Coronary artery (tissue), 2 donors: ENCODE measurements around the gene TMEM18.

Experiments used
- DNase-seq: peaks from one replicate; pipeline ENCODE4 v3.0.0-alpha.2; 2017; ENCODE audit warnings: low spot score
- H3K27ac ChIP-seq, 2 donors: fragments of 200-600 bp; sonication (generic); one replicate each; pipeline ENCODE4 v1.5.1; 2016 to 2019
- H3K4me3 ChIP-seq: fragments of 200-600 bp; sonication (generic); 2 replicates; pipeline ENCODE4 v1.5.1; 2016; ENCODE audit warnings: mild to moderate bottlenecking, moderate library complexity
- CTCF ChIP-seq: fragments of 200-600 bp; sonication (generic); IDR thresholded peaks from one replicate; pipeline ENCODE4 v1.5.1; 2019; ENCODE audit warnings: antibody characterized with exemption

The TMEM18 gene

DNA sequence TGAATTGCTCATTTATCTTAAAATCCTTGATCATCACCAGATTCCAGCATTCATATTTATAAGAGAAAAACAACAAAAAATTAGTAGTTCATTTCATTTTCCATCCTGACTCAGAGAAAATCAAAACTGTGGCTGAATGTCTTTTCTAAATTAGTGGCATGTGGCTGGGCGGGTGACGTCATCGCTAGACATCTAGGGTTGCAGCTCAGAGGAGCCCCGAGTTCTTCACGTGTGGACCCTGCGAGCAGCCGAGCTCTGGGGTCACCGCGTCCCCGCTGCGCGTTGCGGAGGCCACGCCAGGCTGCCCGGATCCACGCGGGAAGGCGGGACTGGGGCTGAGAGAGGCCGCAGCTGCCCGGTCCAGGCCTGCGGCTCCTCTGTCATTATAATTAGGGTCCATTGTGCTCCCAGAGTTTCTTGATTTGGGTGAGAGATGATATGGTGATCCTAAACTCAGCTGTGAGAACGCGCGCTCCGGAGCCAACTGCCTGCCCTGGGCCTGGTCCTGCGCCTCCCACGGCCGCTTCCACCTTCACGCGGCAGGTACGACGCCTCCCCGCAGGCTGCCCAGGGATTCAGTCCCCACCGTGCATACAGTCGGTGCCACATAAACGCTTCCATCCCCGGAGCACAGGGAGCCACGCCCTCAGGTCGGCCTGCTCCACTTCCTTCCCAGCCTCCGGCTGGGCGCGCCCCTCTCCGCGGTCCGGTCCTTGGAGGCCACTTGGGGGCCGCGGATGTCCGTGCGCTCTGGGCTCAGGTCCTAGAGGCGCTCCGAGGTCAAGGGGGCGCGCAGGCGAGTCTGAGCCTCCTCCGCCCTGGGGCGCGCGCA, 56.5 kb downstream of the TMEM18 start:
- no peak overlapping the region for H3K27ac ChIP-seq
- DNase-seq: peak; percentile 36
- H3K4me3 ChIP-seq: no peak overlapping the region
- no peak for TF ChIP-seq CTCF

DNA sequence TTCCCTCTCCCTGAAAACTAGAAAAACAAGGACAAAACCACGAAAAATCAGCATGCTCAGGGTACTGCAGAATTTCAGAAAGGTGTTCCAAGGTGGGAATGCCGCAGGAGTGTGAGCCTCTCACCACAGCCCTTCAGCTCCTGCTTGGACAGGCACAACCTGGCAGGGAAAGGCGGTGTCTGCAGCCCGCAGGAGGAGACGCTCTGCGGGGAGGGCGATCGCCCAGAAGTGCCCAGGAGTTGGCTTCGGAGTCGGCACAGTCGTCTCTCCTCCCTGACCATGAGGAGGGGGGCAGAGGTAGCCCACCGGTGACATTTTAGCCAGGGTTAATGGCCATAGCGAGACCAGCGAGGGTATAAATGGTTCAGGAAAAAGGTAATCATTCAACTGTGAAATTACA, 57.2 kb downstream of the TMEM18 start:
- peak; percentile 63 for DNase-seq
- TF ChIP-seq CTCF: no peak
- Histone ChIP-seq H3K27ac (no peak overlapping the region), H3K4me3 (no peak overlapping the region)

DNA sequence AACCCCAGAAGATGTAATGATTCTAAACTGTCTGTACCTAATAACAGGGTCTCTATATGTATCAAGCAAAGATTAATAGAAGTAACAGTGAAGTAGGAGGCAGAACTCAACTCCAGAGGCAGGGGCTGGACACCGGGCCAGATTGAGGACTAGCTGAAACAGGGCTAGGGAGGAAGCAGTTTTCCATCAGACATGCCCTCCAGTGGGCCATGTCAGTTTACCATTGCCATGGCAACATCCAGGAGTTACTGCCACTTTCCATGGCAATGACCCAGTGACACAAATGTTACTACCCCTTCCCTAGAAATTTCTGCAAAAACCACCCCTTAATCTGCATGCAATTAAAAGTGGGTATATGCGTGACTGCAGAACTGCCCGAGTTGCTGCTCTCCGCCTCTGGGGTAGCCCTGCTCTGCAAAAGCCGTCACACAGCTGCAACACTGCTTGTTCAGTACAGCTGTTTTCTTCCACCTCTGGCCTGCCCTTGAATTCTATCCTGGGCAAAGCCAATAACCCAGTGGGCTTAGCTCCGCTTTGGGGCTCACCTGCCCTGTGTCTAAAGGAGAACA, 58.7 kb downstream of the TMEM18 start:
- no peak overlapping the region for H3K4me3 ChIP-seq
- TF ChIP-seq CTCF: no peak
- no peak overlapping the region for H3K27ac ChIP-seq
- peak; percentile 21 for DNase-seq

- Histone ChIP-seq H3K4me3 (no peak overlapping the region), H3K27ac (no peak overlapping the region)
- no peak for DNase-seq
- TF ChIP-seq CTCF: no peak
Measured at GRCh38 chr2:618005-618404, 59.2 kb downstream of the TMEM18 start.
